ENCODE measurements around the gene PLCL1.
A peak's percentile ranks its signal among the peaks of the same experiment; 100 is the strongest.

PLCL1 gene

GRCh38 chr2:197804049-197804757 lies at the start of gene PLCL1:
Gene PLCL1, plus strand, starts transcription at chr2:197804593.
- peak; percentile 81 for DNase-seq

- no peak for DNase-seq
These were observed 45.4 kb upstream of the PLCL1 start for GRCh38 chr2:197759013-197759412.

- no peak for DNase-seq
These were observed 44.6 kb upstream of the PLCL1 start for GRCh38 chr2:197759625-197760292.

- no peak for DNase-seq
These were observed 44.1 kb upstream of the PLCL1 start for GRCh38 chr2:197760293-197760657.

GRCh38 chr2:197777823-197778407 lies 26.5 kb upstream of the PLCL1 start:
- no peak for DNase-seq

- DNase-seq = no peak
These were observed 25.1 kb upstream of the PLCL1 start for GRCh38 chr2:197779261-197779660.

- no peak for DNase-seq
These were observed 22.3 kb upstream of the PLCL1 start for GRCh38 chr2:197782126-197782525.

- DNase-seq = no peak
These were observed 19.1 kb upstream of the PLCL1 start, which contains the start of gene BOLL for GRCh38 chr2:197784956-197785941. Gene BOLL, minus strand, starts transcription at chr2:197785319. Its CDS starts 3,469 bp downstream, at chr2:197781850.

GRCh38 chr2:197786010-197786877 lies 18.1 kb upstream of the PLCL1 start:
- DNase-seq = no peak

GRCh38 chr2:197793456-197793855 lies 10.9 kb upstream of the PLCL1 start:
- DNase-seq = no peak

GRCh38 chr2:197795277-197795676 lies 9.1 kb upstream of the PLCL1 start:
- no peak for DNase-seq

- no peak for DNase-seq
These were observed 6.2 kb upstream of the PLCL1 start for GRCh38 chr2:197798187-197798586.

GRCh38 chr2:197799068-197799467 lies 5.3 kb upstream of the PLCL1 start:
- no peak for DNase-seq

- no peak for DNase-seq
These were observed 4.3 kb upstream of the PLCL1 start for GRCh38 chr2:197800091-197800490.

GRCh38 chr2:197801033-197801432 lies 3.4 kb upstream of the PLCL1 start:
- DNase-seq = no peak

GRCh38 chr2:197803033-197803444 lies 1.4 kb upstream of the PLCL1 start:
- DNase-seq = no peak

- no peak for DNase-seq
These were observed 643 bp downstream of the PLCL1 start for GRCh38 chr2:197804758-197805714.

- DNase-seq = no peak
These were observed 1.6 kb downstream of the PLCL1 start for GRCh38 chr2:197805715-197806633.

- DNase-seq = no peak
These were observed 4.7 kb downstream of the PLCL1 start for GRCh38 chr2:197809064-197809463.

GRCh38 chr2:197810016-197810415 lies 5.6 kb downstream of the PLCL1 start:
- no peak for DNase-seq
